ENCODE results near the gene GNAT2.

The GNAT2 gene

GRCh38 chr1:109584766-109585165 is 34.6 kb downstream of the GNAT2 start:
- Histone ChIP-seq H4K20me1 (ENCODE audit: insufficient read depth, low read length) (no peaks in the 10 kb centered on the region), H3K36me3 (replicated peaks; ENCODE audit: low read depth, low read length) (peaks cover 32% of the 10 kb centered on the region), H3K27ac (ENCODE audit: low read length) (no peak overlapping the region), H3K4me1 (ENCODE audit: low read length) (no peaks in the 10 kb centered on the region), H3K9me3 (ENCODE audit: insufficient read depth, low read length) (no peaks in the 10 kb centered on the region), H3K27me3 (ENCODE audit: low read depth, low read length) (no peaks in the 10 kb centered on the region), H3K9ac (ENCODE audit: low read length) (no peak overlapping the region), H3K79me2 (ENCODE audit: low read length) (no peaks in the 10 kb centered on the region), H2AFZ (ENCODE audit: low read depth, low read length) (no peak overlapping the region), H3K4me2 (ENCODE audit: low read length) (no peak overlapping the region), H3K4me3 (ENCODE audit: low read length) (no peak overlapping the region)
- TF ChIP-seq CTCF (IDR thresholded peaks at IDR 0.05; ENCODE audit: low read depth, low read length), result no peak
- TF ChIP-seq EZH2phosphoT487 (IDR thresholded peaks at IDR 0.05; ENCODE audit: low read depth), result no peak

GRCh38 chr1:109582021-109582420 is 37.4 kb downstream of the GNAT2 start:
- Histone ChIP-seq H3K4me3 (ENCODE audit: low read length) (no peak overlapping the region), H3K4me2 (ENCODE audit: low read length) (no peak overlapping the region), H3K4me1 (ENCODE audit: low read length) (no peaks in the 10 kb centered on the region), H3K27me3 (ENCODE audit: low read depth, low read length) (no peaks in the 10 kb centered on the region), H3K36me3 (replicated peaks; ENCODE audit: low read depth, low read length) (peaks cover 28% of the 10 kb centered on the region), H3K9ac (ENCODE audit: low read length) (no peak overlapping the region), H2AFZ (ENCODE audit: low read depth, low read length) (no peak overlapping the region), H3K27ac (ENCODE audit: low read length) (no peak overlapping the region), H4K20me1 (ENCODE audit: insufficient read depth, low read length) (no peaks in the 10 kb centered on the region), H3K9me3 (ENCODE audit: insufficient read depth, low read length) (no peaks in the 10 kb centered on the region), H3K79me2 (ENCODE audit: low read length) (no peaks in the 10 kb centered on the region)
- no peak for TF ChIP-seq EZH2phosphoT487 (IDR thresholded peaks at IDR 0.05; ENCODE audit: low read depth)
- no peak for TF ChIP-seq CTCF (IDR thresholded peaks at IDR 0.05; ENCODE audit: low read depth, low read length)

GRCh38 chr1:109579491-109579890 is 39.9 kb downstream of the GNAT2 start:
- Histone ChIP-seq H4K20me1 (ENCODE audit: insufficient read depth, low read length) (no peaks in the 10 kb centered on the region), H3K79me2 (ENCODE audit: low read length) (no peaks in the 10 kb centered on the region), H3K4me3 (ENCODE audit: low read length) (no peak overlapping the region)

GRCh38 chr1:109578947-109579443 is 40.4 kb downstream of the GNAT2 start:
- Histone ChIP-seq H3K27ac (ENCODE audit: low read length) (no peak overlapping the region), H2AFZ (ENCODE audit: low read depth, low read length) (no peak overlapping the region), H3K9me3 (ENCODE audit: insufficient read depth, low read length) (no peaks in the 10 kb centered on the region), H3K4me1 (ENCODE audit: low read length) (peaks cover 4% of the 10 kb centered on the region), H3K27me3 (ENCODE audit: low read depth, low read length) (no peaks in the 10 kb centered on the region), H3K4me2 (ENCODE audit: low read length) (no peak overlapping the region), H3K9ac (ENCODE audit: low read length) (no peak overlapping the region), H3K79me2 (ENCODE audit: low read length) (no peaks in the 10 kb centered on the region), H3K4me3 (ENCODE audit: low read length) (no peak overlapping the region), H3K36me3 (replicated peaks; ENCODE audit: low read depth, low read length) (peaks cover 11% of the 10 kb centered on the region), H4K20me1 (ENCODE audit: insufficient read depth, low read length) (0 out of 2 replicates have a peak, but pooled peaks cover 4% of the 10 kb centered on the region)
- no peak for TF ChIP-seq CTCF (IDR thresholded peaks at IDR 0.05; ENCODE audit: low read depth, low read length)
- no peak for TF ChIP-seq EZH2phosphoT487 (IDR thresholded peaks at IDR 0.05; ENCODE audit: low read depth)

More at GRCh38 chr1:109579491-109579890, 39.9 kb downstream of the GNAT2 start:
- peaks cover 13% of the 10 kb centered on the region for H3K36me3 ChIP-seq (replicated peaks; ENCODE audit: low read depth, low read length)
- H3K4me1 ChIP-seq (ENCODE audit: low read length), result no peaks in the 10 kb centered on the region
- no peak overlapping the region for H3K4me2 ChIP-seq (ENCODE audit: low read length)
- TF ChIP-seq EZH2phosphoT487 (IDR thresholded peaks at IDR 0.05; ENCODE audit: low read depth) (no peak), CTCF (IDR thresholded peaks at IDR 0.05; ENCODE audit: low read depth, low read length) (no peak)
- H3K9ac ChIP-seq (ENCODE audit: low read length), result no peak overlapping the region
- H3K27ac ChIP-seq (ENCODE audit: low read length), result no peak overlapping the region
- H3K27me3 ChIP-seq (ENCODE audit: low read depth, low read length), result no peaks in the 10 kb centered on the region
- H2AFZ ChIP-seq (ENCODE audit: low read depth, low read length), result no peak overlapping the region
- H3K9me3 ChIP-seq (ENCODE audit: insufficient read depth, low read length), result no peaks in the 10 kb centered on the region

Measured in OCI-LY3 (cell line).